ENCODE data around the gene DUSP3. TPM values are rescaled to one million over a fixed set of nuclear protein-coding genes. Genes with fewer than 3 reads are reported as not detected.

DUSP3 gene
- total and polyA plus RNA-seq, 2 of the 13 experiments (the other 11 are each of a cell fraction or from before 2014, with no cell fraction given), result 60.0 to 71.5 TPM

- no peaks in the 10 kb centered on the region for H3K36me3 ChIP-seq (replicated peaks in 1 of 2; ENCODE audit: control insufficient read depth in 1 of 2, insufficient read depth in 2 of 2, low read length in 2 of 2)
- no peak overlapping the region for H3K27ac ChIP-seq (ENCODE audit: extremely low read length, insufficient read depth, low read length)
- H3K4me1 ChIP-seq (ENCODE audit: insufficient read depth, low read length), result no peaks in the 10 kb centered on the region
- ChIA-PET CTCF (ENCODE audit: low intra/inter-chr PET ratio, low total read pairs) (no interaction called here), POLR2A (no interaction called here)
- H3K79me2 ChIP-seq (ENCODE audit: insufficient read depth, low read length), result no peaks in the 10 kb centered on the region
- FAIRE-seq, result no peak
- in situ Hi-C loops (cut with HindIII; ENCODE audit: extremely low pct_ligation_motif_present, low pct_unique_long_range_greater_than_20kb) (no loop called here), intact Hi-C loops (cut with micrococcal nuclease; ENCODE audit: unreplicated experiment) (no loop called here)
- H3K4me3 ChIP-seq (replicated peaks in 1 of 3; ENCODE audit: insufficient read depth in 1 of 3, low read depth in 2 of 3, low read length in 3 of 3), result no peak overlapping the region
- ATAC-seq, result no peak
- H3K4me2 ChIP-seq (ENCODE audit: low read depth, low read length), result no peak overlapping the region
- H3K9me3 ChIP-seq (ENCODE audit: low read length), result no peaks in the 10 kb centered on the region
- H3K9ac ChIP-seq (ENCODE audit: insufficient read depth, low read depth, low read length), result no peak overlapping the region
- H3K27me3 ChIP-seq (ENCODE audit: control insufficient read depth in 1 of 2, insufficient read depth in 2 of 2, low read length in 2 of 2), result peaks cover 2 to 33% of the 10 kb centered on the region in 2 experiments; a peak in 3 of 5 replicates
- 2% methylated on average over 2 of the region's 2 CpGs for WGBS (ENCODE audit: low lambda C conversion rate)
- DNase-seq (ENCODE audit: low spot score), result no peak
- TF ChIP-seq ZNF224 (CRISPR knock-in tag; IDR thresholded peaks at IDR 0.05) (no peak), ZNF841 (CRISPR knock-in tag; IDR thresholded peaks at IDR 0.05; ENCODE audit: borderline replicate concordance) (no peak), CREM (IDR thresholded peaks at IDR 0.05) (no peak), CREM (CRISPR knock-in tag; IDR thresholded peaks at IDR 0.05) (no peak), ASH2L (IDR thresholded peaks at IDR 0.05; ENCODE audit: insufficient read length, low read depth, low read length) (no peak), ATF7-NPFF (CRISPR knock-in tag; IDR thresholded peaks at IDR 0.05; ENCODE audit: low read depth) (no peak), ZNF160 (CRISPR knock-in tag; IDR thresholded peaks at IDR 0.05) (no peak), ZUFSP (CRISPR knock-in tag; IDR thresholded peaks at IDR 0.05; ENCODE audit: borderline replicate concordance) (no peak), SALL2 (CRISPR knock-in tag; IDR thresholded peaks at IDR 0.05) (no peak)
- H2AFZ ChIP-seq (ENCODE audit: low read length), result no peak overlapping the region
- no TSS peak for BruUV-seq (replicated peaks)
- H4K20me1 ChIP-seq (ENCODE audit: insufficient read depth, low read length), result no peaks in the 10 kb centered on the region
Observed at GRCh38 chr17:43737722-43738121, 41.1 kb downstream of the DUSP3 start.
